Measurements from ENCODE around the gene DDO. TPM values are rescaled to one million over a fixed set of nuclear protein-coding genes. Genes with fewer than 3 reads are reported as not detected.

The DDO gene
- total and polyA plus RNA-seq, 2 of the 4 experiments (the other 2 are of a cell fraction), result 0.15 to 0.18 TPM

DNA sequence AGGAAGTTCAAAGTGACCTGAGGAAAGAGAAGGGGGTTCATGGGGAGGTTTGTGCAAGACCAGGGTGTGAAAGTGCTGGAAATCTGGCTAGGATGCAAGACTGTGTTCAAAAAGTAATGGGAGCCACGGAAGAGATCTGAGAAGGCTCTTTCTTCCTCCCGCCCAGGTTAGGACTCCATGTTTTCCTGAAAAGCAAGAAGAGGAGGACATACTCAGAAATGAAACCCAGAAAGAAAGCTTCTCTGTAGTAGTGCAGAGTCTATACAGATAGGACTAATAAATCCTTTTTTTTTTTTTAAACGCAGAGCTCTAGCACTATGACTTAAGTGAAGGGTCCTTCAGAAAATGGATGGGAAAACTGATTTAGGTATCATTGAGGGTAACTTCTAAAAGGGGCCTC is 3.2 kb upstream of the DDO start:
- Histone ChIP-seq H2BK15ac (ENCODE audit: low read depth, low read length) (no peak overlapping the region), H3K79me1 (ENCODE audit: low read depth in 1 of 2, low read length in 2 of 2) (no peaks in the 10 kb centered on the region), H3K9ac (ENCODE audit: low read depth, low read length) (no peak overlapping the region), H3K4ac (ENCODE audit: low read depth, low read length) (no peak overlapping the region), H3K9me1 (ENCODE audit: insufficient read depth, low read length) (no peaks in the 10 kb centered on the region), H2AK9ac (replicated peaks; ENCODE audit: low read depth, low read length, poor library complexity) (no peak overlapping the region), H2BK5ac (ENCODE audit: low read depth, low read length, poor library complexity, severe bottlenecking) (no peak overlapping the region), H3K27me3 (ENCODE audit: control insufficient read depth, insufficient read depth, low read length) (no peaks in the 10 kb centered on the region; the same call in none of the 2 replicates), H3K14ac (replicated peaks; ENCODE audit: low read depth, low read length) (no peak overlapping the region), H3K4me3 (ENCODE audit: insufficient read depth, low read depth, low read length) (no peak overlapping the region), H4K5ac (ENCODE audit: low read depth, low read length) (no peak overlapping the region), H2AK5ac (ENCODE audit: low read depth, low read length) (no peak overlapping the region), H3K23ac (ENCODE audit: low read depth, low read length) (no peak overlapping the region), H4K91ac (ENCODE audit: insufficient read depth, low read depth, low read length) (no peak overlapping the region), H3K36me3 (ENCODE audit: control insufficient read depth, insufficient read depth, low read length) (no peaks in the 10 kb centered on the region), H3K27ac (ENCODE audit: insufficient read depth, low read length) (no peak overlapping the region), H2AFZ (replicated peaks; ENCODE audit: low read length, poor library complexity) (no peak overlapping the region), H2BK20ac (ENCODE audit: low read depth, low read length) (no peak overlapping the region), H3K18ac (ENCODE audit: low read depth, low read length) (no peak overlapping the region), H4K8ac (ENCODE audit: low read depth in 2 of 2, low read length in 2 of 2) (no peak overlapping the region), H3K4me1 (ENCODE audit: control insufficient read depth, insufficient read depth, low read length) (no peaks in the 10 kb centered on the region), H3K9me3 (ENCODE audit: control insufficient read depth, insufficient read depth, low read length) (peaks cover 2% of the 10 kb centered on the region), H3K56ac (ENCODE audit: extremely low read depth, insufficient read depth, low read length) (no peak overlapping the region), H2BK120ac (ENCODE audit: low read depth, low read length) (no peak overlapping the region), H3K4me2 (ENCODE audit: low read depth, low read length) (no peak overlapping the region), H4K20me1 (ENCODE audit: insufficient read depth, low read length) (no peaks in the 10 kb centered on the region)
- in situ Hi-C loops (cut with MboI; ENCODE audit: low sequenced_read_pairs), result no loop called here
- POLR2A ChIA-PET (ENCODE audit: unreplicated experiment), result no interaction called here
- ATAC-seq (ENCODE audit: low read depth) (no peak), DNase-seq (no peak)
- BruUV-seq (replicated peaks), result no TSS peak
- CTCF ChIA-PET, result no interaction called here
- dilution Hi-C loops (cut with HindIII; ENCODE audit: low sequenced_read_pairs, unreplicated experiment), result no loop called here
- no peak for TF ChIP-seq RCOR1 (IDR thresholded peaks at IDR 0.05; ENCODE audit: insufficient replicate concordance, low read length)
- TF ChIP-seq, protein P1, sequence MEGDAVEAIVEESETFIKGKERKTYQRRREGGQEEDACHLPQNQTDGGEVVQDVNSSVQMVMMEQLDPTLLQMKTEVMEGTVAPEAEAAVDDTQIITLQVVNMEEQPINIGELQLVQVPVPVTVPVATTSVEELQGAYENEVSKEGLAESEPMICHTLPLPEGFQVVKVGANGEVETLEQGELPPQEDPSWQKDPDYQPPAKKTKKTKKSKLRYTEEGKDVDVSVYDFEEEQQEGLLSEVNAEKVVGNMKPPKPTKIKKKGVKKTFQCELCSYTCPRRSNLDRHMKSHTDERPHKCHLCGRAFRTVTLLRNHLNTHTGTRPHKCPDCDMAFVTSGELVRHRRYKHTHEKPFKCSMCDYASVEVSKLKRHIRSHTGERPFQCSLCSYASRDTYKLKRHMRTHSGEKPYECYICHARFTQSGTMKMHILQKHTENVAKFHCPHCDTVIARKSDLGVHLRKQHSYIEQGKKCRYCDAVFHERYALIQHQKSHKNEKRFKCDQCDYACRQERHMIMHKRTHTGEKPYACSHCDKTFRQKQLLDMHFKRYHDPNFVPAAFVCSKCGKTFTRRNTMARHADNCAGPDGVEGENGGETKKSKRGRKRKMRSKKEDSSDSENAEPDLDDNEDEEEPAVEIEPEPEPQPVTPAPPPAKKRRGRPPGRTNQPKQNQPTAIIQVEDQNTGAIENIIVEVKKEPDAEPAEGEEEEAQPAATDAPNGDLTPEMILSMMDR (conservative IDR thresholded peaks at IDR 0.05; ENCODE audit: low read depth, low read length), result no peak
- intact Hi-C loops (cut with micrococcal nuclease), result no loop called here
- WGBS, 2 experiments (ENCODE audit: extremely low coverage in 2 of 2, insufficient read length in 1 of 2), result no CpG with 5 or more reads among the region's 3 CpGs
